Measurements from ENCODE around the gene ARHGEF10L. TPM values are rescaled to one million over a fixed set of nuclear protein-coding genes. Genes with fewer than 3 reads are reported as not detected.

The ARHGEF10L gene
- total RNA-seq, 4 donors from 2014 or later = 65.0 to 136 (median 94.1) TPM

DNA sequence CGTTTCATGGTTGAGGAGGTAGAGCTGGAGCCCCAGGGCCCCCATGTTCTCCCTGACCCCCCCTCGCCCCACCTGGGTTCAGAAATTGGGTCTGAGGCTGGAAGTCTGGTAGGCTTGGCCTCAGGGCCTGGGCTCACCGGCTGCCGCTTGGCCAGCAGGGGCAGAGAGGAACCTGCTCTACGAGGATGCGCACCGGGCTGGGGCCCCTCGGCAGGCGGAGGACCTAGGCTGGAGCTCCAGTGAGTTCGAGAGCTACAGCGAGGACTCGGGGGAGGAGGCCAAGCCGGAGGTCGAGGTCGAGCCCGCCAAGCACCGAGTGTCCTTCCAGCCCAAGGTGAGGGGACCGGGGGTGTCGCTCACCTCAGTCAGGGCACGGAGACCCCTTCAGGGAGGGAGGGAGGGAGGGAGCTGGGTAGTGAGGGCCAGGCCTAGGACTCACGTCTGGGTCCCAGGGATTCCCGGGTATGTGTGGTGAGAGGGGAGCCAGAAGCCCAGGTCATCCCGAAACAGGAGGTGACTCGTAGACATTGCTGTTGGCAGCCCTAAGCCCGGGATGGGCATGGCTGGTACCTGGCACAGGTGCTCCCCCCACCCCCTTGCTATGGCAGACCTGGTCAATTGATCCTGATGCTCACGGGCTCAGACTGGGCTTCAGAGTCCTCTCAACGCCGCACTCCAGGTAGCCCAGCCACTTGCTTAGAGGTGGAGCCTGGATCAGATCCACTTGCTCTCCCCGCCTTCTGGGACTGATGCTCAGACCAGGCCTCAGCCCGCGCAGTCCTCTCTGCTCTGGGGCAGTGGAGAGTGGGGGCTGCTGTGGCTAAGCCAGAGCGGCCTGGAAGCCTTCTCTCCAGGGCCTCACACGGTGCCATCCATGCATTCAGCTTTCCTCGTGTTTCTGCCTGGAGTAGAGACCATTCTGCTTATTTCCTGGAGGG lies 68.4 kb downstream of the ARHGEF10L start:
- Histone ChIP-seq H3K36me3 (peaks cover 34% of the 10 kb centered on the region), H3K4me3 (no peak overlapping the region), H3K27ac (no peak overlapping the region), H3K9me3 (no peaks in the 10 kb centered on the region), H3K27me3 (no peaks in the 10 kb centered on the region), H3K4me1 (peaks cover 19% of the 10 kb centered on the region)
- TF ChIP-seq POLR2A (IDR thresholded peaks at IDR 0.05) (no peak), EP300 (IDR thresholded peaks at IDR 0.05) (no peak), POLR2AphosphoS5 (IDR thresholded peaks at IDR 0.05) (no peak)
- TF ChIP-seq, protein P1, sequence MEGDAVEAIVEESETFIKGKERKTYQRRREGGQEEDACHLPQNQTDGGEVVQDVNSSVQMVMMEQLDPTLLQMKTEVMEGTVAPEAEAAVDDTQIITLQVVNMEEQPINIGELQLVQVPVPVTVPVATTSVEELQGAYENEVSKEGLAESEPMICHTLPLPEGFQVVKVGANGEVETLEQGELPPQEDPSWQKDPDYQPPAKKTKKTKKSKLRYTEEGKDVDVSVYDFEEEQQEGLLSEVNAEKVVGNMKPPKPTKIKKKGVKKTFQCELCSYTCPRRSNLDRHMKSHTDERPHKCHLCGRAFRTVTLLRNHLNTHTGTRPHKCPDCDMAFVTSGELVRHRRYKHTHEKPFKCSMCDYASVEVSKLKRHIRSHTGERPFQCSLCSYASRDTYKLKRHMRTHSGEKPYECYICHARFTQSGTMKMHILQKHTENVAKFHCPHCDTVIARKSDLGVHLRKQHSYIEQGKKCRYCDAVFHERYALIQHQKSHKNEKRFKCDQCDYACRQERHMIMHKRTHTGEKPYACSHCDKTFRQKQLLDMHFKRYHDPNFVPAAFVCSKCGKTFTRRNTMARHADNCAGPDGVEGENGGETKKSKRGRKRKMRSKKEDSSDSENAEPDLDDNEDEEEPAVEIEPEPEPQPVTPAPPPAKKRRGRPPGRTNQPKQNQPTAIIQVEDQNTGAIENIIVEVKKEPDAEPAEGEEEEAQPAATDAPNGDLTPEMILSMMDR (IDR thresholded peaks at IDR 0.05) = no peak
- no peak for DNase-seq (ENCODE audit: low spot score in 2 of 2)
- 89% methylated on average over 21 of the region's 34 CpGs for WGBS

DNA sequence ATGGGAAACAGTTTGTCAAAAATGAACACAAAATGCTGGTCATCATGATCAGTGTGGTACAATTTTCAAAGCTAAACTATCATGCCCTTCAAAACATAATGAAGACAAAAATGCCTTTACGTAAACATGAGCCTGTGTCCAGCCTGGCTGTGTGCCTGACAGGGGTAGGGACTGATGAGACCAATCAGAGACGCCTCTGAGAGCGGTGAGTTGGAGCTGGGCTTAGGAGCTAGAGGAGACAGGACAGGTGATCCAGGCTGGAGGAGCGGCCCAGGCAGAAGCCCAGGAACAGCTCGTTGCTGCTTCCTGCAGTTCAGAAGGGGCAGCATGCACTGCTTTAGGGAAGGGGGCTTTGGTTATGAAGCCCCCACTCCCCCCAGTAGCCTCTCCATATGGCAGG lies 70.0 kb downstream of the ARHGEF10L start:
- peaks cover 11% of the 10 kb centered on the region for H3K4me1 ChIP-seq
- no peak for DNase-seq (ENCODE audit: low spot score in 2 of 2)
- no peak overlapping the region for H3K4me3 ChIP-seq
- no peaks in the 10 kb centered on the region for H3K27me3 ChIP-seq
- H3K36me3 ChIP-seq = peaks cover 35% of the 10 kb centered on the region
- H3K9me3 ChIP-seq = no peaks in the 10 kb centered on the region
- TF ChIP-seq, protein P1 (IDR thresholded peaks at IDR 0.05) = no peak
- TF ChIP-seq POLR2A (IDR thresholded peaks at IDR 0.05) = no peak
- no peak for TF ChIP-seq EP300 (IDR thresholded peaks at IDR 0.05)
- no peak for TF ChIP-seq POLR2AphosphoS5 (IDR thresholded peaks at IDR 0.05)
- H3K27ac ChIP-seq = no peak overlapping the region
- 85% methylated on average over 5 of the region's 5 CpGs for WGBS

- WGBS = 80% methylated on average over 1 of the region's 5 CpGs
- no peak for TF ChIP-seq EP300 (IDR thresholded peaks at IDR 0.05)
- no peak for TF ChIP-seq POLR2A (IDR thresholded peaks at IDR 0.05)
- TF ChIP-seq POLR2AphosphoS5 (IDR thresholded peaks at IDR 0.05) = no peak
- TF ChIP-seq, protein P1 (IDR thresholded peaks at IDR 0.05) = no peak
- Histone ChIP-seq H3K4me1 (peaks cover 11% of the 10 kb centered on the region), H3K4me3 (no peak overlapping the region), H3K27me3 (no peaks in the 10 kb centered on the region), H3K27ac (no peak overlapping the region), H3K36me3 (peaks cover 34% of the 10 kb centered on the region), H3K9me3 (no peaks in the 10 kb centered on the region)
- no peak for DNase-seq (ENCODE audit: low spot score in 2 of 2)
Observed at GRCh38 chr1:17610085-17610484, 70.6 kb downstream of the ARHGEF10L start.

GRCh38 chr1:17610713-17611112 lies 71.2 kb downstream of the ARHGEF10L start:
- DNase-seq (ENCODE audit: low spot score in 2 of 2) = no peak
- H3K27ac ChIP-seq = no peak overlapping the region
- H3K4me3 ChIP-seq = no peak overlapping the region
- peaks cover 11% of the 10 kb centered on the region for H3K4me1 ChIP-seq
- no peaks in the 10 kb centered on the region for H3K9me3 ChIP-seq
- peaks cover 37% of the 10 kb centered on the region for H3K36me3 ChIP-seq
- no peaks in the 10 kb centered on the region for H3K27me3 ChIP-seq
- 68% methylated on average over 5 of the region's 5 CpGs for WGBS
- TF ChIP-seq POLR2A (IDR thresholded peaks at IDR 0.05) (no peak), EP300 (IDR thresholded peaks at IDR 0.05) (no peak), POLR2AphosphoS5 (IDR thresholded peaks at IDR 0.05) (no peak)
- TF ChIP-seq, protein P1 (IDR thresholded peaks at IDR 0.05) = no peak

DNA sequence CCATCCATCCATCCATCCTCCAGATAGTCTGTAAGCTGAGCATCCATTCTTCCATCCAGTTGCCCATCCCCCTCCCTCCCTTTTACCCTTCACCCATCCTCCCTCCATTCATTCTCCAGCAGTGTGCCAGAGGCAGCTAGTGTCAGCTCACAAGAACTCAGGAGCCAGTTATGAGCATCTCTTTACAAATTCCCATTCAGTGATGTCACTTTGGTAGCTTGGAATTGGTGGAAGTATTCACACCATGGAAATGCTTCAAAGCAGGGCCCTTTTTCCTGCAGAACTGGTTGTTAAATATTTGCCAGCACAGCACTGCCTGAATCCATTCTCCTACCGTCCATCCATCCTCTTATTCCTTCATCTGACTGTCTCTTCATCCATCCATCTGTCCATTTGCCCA lies 72.5 kb downstream of the ARHGEF10L start:
- Histone ChIP-seq H3K9me3 (no peaks in the 10 kb centered on the region), H3K27ac (no peak overlapping the region), H3K4me3 (no peak overlapping the region), H3K36me3 (peaks cover 46% of the 10 kb centered on the region), H3K4me1 (no peaks in the 10 kb centered on the region), H3K27me3 (no peaks in the 10 kb centered on the region)
- DNase-seq (ENCODE audit: low spot score in 2 of 2) = no peak
- no peak for TF ChIP-seq POLR2A (IDR thresholded peaks at IDR 0.05)
- TF ChIP-seq EP300 (IDR thresholded peaks at IDR 0.05) = no peak
- TF ChIP-seq, protein P1 (IDR thresholded peaks at IDR 0.05) = no peak
- WGBS = 67% methylated on average over 1 of the region's 1 CpG
